ENCODE data around the gene KCNQ1.

KCNQ1 gene

DNA sequence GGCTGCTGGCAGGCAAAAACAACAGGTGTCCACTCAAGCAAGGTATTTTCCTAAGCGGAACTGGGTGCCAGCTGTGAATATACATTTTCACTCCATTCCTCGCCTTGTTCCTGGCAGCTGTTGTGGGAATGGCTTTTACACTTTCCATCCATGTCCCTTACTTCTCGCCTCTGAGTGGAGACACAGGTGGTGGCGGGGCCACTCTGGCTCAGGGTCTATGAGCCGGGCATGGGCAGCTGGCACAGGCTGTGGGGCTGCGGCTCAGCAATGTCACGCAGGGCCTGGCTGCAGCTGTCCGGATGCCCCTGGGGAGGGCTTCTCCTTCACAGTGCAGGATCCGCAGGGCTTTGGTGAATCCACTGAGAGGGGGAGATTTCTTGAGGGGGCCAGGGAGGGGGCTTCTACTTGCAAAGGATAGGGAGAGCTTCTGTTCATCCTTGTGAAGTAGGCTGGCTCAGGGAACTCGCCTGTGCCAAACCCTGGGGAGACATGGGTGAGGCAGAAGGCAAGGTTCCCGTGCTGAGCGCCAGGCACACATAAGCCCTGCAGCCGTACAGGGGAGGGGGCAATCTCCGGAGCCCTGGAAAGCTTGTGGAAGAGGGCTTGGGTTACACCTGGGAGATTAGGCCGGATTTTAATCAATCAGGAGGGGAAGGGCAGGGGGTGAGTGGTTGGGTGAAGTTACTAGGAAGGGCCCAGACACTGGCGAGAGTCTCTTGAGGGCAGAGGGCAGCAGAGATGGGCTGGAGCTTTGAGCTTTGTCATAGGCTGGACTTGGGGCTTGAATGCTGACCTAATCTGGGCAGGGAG, 209.3 kb downstream of the KCNQ1 start:
- Mint-ChIP-seq H3K27ac (no peak overlapping the region), H3K4me3 (no peak overlapping the region)

DNA sequence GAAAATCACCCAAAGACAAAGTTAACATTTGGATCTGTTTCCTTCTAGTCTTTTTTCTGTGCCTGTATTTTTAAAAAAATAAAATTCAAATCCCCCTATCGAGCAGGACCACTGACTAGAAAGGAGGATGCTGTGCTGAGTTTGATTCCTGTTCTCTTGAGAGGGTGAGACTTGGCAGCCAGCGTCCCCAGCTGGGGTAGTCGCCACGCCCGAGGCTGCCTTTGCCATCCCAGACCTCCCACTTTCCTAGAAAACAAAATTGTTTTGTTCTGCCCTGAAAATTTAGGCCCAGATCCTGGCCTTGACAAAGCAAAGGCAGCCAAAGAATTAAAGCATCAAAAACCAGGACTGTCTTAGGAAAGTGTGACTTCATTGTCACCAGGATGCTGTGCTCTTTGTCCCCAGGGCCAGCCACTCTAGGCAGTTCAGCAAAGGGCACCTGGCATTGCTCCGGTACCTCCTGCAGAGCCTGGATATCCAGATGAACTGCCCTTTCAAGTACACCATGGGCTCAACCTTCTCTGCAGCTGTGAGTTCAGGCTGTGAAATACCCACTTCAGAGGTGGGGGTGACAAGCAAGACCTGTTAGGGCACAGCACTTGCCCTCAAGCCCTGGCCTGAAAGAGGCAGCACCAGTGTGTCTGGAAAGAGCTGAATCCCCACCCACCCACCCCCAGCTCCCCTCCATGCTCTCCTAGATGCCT, 210.4 kb downstream of the KCNQ1 start:
- H3K4me1 Mint-ChIP-seq: peaks cover 5% of the 10 kb centered on the region
- H3K27ac Mint-ChIP-seq: no peak overlapping the region
- H3K9me3 Mint-ChIP-seq: peaks cover 6% of the 10 kb centered on the region
- no peaks in the 10 kb centered on the region for H3K36me3 Mint-ChIP-seq
- ATAC-seq: no peak
- H3K4me3 Mint-ChIP-seq: no peak overlapping the region
- DNase-seq (ENCODE audit: low spot score in 2 of 2): no peak

More for the DNA sequence above, 209.3 kb downstream of the KCNQ1 start:
- Mint-ChIP-seq H3K36me3 (no peaks in the 10 kb centered on the region), H3K9me3 (peaks cover 16% of the 10 kb centered on the region), H3K4me1 (peaks cover 5% of the 10 kb centered on the region)
- no peak for ATAC-seq
- DNase-seq (ENCODE audit: low spot score in 2 of 2): no peak

DNA sequence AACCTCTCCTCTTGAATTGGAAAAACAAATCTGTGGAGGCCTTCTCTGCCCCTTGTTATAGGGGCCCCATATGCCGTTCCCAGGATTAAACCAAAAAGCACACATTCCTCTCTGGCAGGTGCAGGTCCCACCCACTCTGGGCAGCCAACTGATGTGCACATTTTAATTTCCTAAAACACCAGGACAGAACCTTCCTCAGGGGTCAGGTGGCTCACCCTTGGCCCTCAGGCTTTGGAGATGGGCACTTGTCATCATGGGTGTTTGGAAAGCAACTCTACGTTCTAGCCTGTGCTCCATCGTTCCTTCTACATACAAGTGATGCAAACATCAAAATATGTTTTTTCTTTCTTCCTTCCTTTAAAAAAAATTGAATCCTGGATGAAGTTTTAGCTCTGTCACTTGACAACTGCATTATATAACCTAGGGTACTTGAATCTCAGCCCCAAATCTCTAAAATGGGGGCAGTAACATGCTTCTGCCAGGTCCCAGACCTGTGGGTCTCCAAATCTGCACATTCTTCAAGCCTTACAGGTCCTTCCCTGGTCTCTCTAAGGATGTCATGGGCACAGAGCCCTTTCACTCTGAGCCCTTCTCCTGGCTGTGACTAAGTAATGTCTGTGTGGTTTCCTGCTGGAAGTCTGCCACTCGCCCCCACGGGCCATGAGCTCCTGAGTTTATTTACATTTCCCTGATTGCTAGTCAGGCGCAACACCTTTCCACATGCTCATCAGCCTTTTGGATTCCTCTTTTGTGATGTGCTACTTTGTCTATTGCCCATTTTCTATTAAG, 211.2 kb downstream of the KCNQ1 start:
- H3K4me3 Mint-ChIP-seq: no peak overlapping the region
- peaks cover 3% of the 10 kb centered on the region for H3K9me3 Mint-ChIP-seq
- H3K4me1 Mint-ChIP-seq: peaks cover 5% of the 10 kb centered on the region
- DNase-seq (ENCODE audit: low spot score in 2 of 2) (no peak), ATAC-seq (no peak)
- no peak overlapping the region for H3K27ac Mint-ChIP-seq
- H3K36me3 Mint-ChIP-seq: no peaks in the 10 kb centered on the region

DNA sequence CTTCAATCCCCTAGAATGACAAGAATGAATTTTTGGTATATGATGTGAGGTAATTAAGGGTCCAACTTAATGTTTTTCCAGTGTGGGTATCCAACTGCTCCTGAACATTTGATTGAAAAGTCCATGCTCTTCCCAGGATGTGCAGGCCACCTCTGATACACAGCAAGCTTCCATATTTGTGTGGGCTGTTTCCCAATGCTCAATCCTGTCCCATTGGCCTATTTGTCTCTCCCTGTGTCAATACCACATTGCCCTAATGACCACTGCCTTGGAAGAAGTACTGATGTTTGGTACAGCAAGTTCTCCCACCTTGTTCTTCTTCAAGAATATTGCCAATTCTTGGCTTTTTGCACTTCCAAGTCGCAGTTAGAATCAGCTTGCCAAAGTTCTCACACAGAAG, 212.1 kb downstream of the KCNQ1 start:
- Mint-ChIP-seq H3K4me3 (no peak overlapping the region), H3K9me3 (peaks cover 4% of the 10 kb centered on the region), H3K27ac (no peak overlapping the region), H3K4me1 (peaks cover 5% of the 10 kb centered on the region), H3K36me3 (no peaks in the 10 kb centered on the region)
- ATAC-seq (no peak), DNase-seq (ENCODE audit: low spot score in 2 of 2) (no peak)

DNA sequence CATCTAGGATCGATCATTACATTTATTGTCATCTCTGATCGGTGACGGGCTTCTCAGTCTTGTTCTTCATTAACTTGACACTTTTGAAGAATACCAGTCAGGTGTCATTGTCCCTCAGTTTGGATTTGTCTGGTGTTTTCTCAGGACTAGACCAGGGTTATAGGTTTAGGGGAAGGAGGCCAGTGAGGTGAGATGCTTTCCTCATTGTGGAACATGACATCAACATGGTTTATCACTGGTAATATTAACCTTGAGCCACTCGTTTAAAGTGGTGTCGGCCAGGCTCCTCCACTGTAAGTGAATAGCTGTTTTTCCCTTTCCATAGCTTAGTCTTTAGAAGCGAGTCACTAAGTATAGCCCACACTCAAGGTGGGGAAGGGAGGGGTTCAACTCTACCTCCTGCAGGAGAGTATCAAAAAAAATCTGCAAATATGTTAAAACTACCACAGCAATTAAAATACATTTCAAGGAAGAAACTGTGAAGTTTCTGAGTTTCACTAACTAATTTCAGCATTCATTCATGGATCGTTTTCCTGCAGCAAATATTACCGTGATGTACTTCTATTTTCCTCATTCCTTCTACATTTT, 213.0 kb downstream of the KCNQ1 start:
- no peak for ATAC-seq
- H3K36me3 Mint-ChIP-seq: no peaks in the 10 kb centered on the region

DNA sequence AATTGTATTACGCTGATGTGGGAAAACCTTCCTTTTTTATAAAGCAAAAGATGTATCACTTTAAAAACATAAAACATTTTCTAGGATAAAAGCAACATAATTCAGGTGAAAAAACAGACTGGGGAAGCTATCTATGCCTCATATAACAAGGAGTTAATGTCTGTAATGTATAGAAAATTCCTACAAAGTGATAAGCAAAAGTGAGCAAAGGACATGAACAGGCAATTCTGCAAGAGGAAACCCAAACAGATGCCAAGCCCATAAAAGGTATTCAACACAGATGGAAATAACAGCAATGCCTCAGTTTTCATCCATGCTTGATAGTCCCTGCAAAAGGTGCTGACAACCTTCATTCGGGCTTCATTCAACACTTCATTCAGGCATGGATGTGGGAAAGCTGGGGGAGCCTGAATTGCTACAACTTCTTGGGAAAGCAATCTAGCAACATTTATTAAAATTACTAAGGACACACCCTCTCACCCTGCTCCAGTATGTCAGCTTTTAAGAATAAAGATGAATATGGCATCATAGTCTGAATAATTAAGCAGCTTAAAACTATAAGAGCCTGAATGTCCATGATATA, 215.6 kb downstream of the KCNQ1 start:
- peaks cover 4% of the 10 kb centered on the region for H3K9me3 Mint-ChIP-seq
- ATAC-seq (no peak), DNase-seq (ENCODE audit: low spot score in 2 of 2) (no peak)
- peaks cover 7% of the 10 kb centered on the region for H3K36me3 Mint-ChIP-seq
- H3K4me3 Mint-ChIP-seq: no peak overlapping the region
- peaks cover 5% of the 10 kb centered on the region for H3K4me1 Mint-ChIP-seq
- no peak overlapping the region for H3K27ac Mint-ChIP-seq

More for the DNA sequence above, 213.0 kb downstream of the KCNQ1 start:
- Mint-ChIP-seq H3K4me1 (peaks cover 5% of the 10 kb centered on the region), H3K4me3 (no peak overlapping the region), H3K9me3 (peaks cover 4% of the 10 kb centered on the region), H3K27ac (no peak overlapping the region)
- DNase-seq (ENCODE audit: low spot score in 2 of 2): no peak

DNA sequence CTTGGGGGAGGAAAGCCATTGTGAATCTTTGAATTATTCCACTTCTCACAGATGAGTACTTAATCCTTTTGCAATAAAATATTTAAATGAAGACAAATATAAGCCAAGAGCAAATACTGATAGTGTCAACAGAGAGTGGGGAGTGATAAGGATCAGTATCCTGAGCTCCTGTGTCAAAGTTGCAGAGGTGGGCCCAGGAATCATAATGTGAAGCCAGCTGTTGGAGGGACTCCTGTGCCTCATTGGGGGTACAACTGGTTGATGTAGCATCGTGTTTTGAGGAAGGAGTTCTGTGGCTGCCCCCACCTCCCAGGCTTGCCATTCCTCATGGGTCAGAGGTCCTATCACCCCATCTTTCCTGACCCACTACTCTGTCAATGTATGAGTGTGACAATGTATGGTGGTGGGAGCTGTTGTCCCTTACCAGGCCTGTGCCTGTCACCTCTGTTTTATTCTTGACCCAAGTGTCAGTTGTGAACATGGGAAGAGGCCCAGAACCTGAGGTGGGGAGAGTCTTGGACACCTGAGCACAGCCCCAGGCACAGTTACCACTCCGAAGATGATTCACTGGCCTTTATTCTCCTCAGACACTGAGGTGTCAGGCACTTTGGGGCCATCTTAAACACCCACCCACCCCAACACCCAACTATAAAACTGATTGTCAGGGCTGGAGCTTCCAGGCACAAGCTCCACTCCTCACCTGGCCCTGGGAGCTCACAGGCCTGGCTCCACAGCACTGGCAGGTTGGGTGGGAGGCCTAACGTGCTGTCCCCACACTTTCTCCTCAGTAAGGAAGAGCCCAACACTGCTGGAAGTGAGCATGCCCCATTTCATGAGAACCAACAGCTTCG, 216.6 kb downstream of the KCNQ1 start:
- DNase-seq (ENCODE audit: low spot score in 2 of 2): no peak
- H3K27ac Mint-ChIP-seq: no peak overlapping the region
- no peaks in the 10 kb centered on the region for H3K4me1 Mint-ChIP-seq
- peaks cover 7% of the 10 kb centered on the region for H3K36me3 Mint-ChIP-seq
- peaks cover 4% of the 10 kb centered on the region for H3K9me3 Mint-ChIP-seq
- no peak for ATAC-seq
- H3K4me3 Mint-ChIP-seq: no peak overlapping the region

DNA sequence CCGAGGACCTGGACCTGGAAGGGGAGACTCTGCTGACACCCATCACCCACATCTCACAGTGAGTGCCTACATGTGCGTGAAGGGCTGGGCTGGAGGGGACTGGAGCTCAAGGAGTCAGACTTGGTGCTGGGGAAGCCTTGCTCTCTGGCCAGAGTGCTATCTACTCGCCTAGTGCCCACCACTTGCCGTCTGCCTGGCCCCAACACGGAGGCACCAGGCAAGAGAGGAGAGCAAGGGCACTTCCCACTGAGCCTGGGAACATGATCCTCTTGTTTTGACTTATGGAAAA, 217.2 kb downstream of the KCNQ1 start:
- Mint-ChIP-seq H3K9me3 (peaks cover 4% of the 10 kb centered on the region), H3K4me3 (no peak overlapping the region), H3K4me1 (no peaks in the 10 kb centered on the region), H3K36me3 (peaks cover 7% of the 10 kb centered on the region), H3K27ac (no peak overlapping the region)
- no peak for DNase-seq (ENCODE audit: low spot score in 2 of 2)
- no peak for ATAC-seq

DNA sequence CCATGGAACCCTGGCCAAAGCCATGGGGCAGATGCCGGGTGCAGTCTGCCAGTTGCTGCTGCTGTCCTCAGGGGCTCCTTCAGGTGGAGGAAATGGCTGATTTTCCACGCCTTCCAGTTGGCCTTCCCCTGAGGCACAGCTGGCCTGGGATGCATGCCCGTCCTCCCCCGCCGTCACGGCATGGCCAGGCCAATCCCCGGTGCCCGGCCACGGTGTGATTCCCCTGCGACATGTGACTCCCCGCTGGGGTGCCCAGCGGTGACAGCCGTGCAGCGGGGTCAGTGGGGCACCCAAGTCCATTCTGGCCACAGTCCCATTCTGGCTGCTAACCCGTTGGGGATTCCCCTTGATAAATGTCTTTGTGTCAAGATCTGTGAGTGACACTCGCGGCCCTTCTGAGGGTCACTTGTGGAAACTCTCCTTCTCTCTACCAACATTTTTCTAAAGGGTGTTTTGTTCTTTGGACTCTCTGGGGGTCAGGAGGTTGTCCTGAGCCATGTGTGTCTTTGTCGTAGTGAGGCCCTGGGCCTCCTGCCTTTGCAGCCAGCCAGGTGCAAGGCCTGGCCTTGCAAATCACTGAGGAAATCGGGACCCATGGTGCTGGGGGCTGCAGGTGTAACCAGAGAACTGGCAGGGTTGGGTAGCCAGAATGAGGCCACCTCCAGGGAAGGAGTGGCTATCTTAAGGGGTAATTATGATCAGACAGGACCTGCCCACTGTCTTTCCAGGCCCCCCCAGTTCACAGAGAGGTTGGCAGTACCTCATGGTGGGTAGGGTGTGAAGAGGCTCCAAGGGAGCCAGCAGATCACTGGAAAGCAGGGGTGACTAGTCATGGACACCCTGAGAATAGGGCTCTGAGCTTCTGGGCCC, 217.9 kb downstream of the KCNQ1 start:
- Mint-ChIP-seq H3K4me3 (no peak overlapping the region), H3K4me1 (no peaks in the 10 kb centered on the region), H3K9me3 (peaks cover 4% of the 10 kb centered on the region), H3K36me3 (peaks cover 7% of the 10 kb centered on the region), H3K27ac (peak overlapping the region; percentile 37)
- DNase-seq (ENCODE audit: low spot score in 2 of 2): no peak
- ATAC-seq: no peak

DNA sequence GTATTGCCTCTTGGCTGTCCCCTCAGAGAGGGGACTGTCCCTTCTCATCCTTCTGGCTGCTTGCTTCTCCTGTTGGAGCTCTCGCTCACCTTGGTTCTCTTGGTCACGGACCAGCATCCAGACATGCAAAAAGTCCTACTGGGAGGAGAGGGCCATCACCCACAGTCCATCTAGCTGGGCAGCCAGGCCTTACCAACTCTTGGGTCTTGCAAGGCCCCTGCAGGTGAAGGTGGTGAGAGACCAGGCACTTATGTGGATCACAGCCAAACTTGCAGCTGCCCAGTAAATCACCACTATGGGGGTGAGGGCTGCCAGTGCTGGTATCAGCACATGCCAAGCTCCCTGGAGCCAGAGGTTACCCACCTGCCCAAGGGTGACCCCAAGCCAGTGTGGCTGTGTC, 218.7 kb downstream of the KCNQ1 start:
- H3K4me1 Mint-ChIP-seq: no peaks in the 10 kb centered on the region
- peaks cover 4% of the 10 kb centered on the region for H3K9me3 Mint-ChIP-seq
- no peak overlapping the region for H3K4me3 Mint-ChIP-seq
- peaks cover 7% of the 10 kb centered on the region for H3K36me3 Mint-ChIP-seq
- ATAC-seq (no peak), DNase-seq (ENCODE audit: low spot score in 2 of 2) (peak in 1 of 2 donors; percentile 0)
- no peak overlapping the region for H3K27ac Mint-ChIP-seq

DNA sequence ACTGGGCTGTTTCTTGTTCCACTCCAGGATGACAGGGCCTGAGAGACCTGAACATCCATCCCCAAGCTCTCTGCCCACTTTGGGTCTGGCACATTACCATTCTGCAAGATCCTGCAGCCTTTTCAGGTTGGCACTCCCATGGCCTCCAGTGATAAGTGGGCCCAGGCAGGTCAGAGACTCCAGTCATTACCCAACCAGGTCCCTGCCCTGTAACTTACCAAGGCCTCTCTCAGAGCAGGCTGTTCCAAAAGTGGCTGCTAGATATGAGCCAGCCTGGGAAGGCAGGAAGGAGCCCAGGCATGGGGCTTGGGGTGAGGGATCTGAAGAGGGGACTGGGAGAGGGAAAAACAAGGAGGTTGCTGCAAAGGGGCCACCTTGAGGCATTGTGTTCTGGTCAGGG, 219.1 kb downstream of the KCNQ1 start:
- Mint-ChIP-seq H3K27ac (no peak overlapping the region), H3K36me3 (peaks cover 7% of the 10 kb centered on the region)

DNA sequence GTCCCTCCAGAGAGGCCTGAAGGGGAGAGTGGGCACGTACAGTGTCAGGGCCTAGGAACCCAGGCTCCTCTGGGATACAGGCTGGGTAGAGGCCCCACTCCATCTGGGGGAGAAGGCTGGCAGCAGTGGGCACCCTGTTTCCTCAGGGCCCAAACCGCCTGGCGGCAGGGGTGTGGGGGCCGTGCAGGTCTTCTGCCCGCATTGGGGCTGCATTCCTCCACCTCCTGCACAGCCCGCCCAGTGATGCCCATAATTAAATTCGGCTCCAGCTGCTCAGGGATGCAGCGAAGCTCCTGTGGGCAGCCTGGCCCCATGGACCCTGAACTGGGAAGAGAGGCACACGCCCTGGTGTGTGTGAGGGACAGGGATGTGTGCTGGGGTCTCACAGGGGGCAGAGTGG, 219.6 kb downstream of the KCNQ1 start:
- peaks cover 4% of the 10 kb centered on the region for H3K9me3 Mint-ChIP-seq

More for the DNA sequence above, 219.1 kb downstream of the KCNQ1 start:
- DNase-seq (ENCODE audit: low spot score in 2 of 2) (peak in 1 of 2 donors; percentile 45), ATAC-seq (no peak)
- H3K4me1 Mint-ChIP-seq: no peaks in the 10 kb centered on the region
- peaks cover 4% of the 10 kb centered on the region for H3K9me3 Mint-ChIP-seq
- H3K4me3 Mint-ChIP-seq: no peak overlapping the region

DNA sequence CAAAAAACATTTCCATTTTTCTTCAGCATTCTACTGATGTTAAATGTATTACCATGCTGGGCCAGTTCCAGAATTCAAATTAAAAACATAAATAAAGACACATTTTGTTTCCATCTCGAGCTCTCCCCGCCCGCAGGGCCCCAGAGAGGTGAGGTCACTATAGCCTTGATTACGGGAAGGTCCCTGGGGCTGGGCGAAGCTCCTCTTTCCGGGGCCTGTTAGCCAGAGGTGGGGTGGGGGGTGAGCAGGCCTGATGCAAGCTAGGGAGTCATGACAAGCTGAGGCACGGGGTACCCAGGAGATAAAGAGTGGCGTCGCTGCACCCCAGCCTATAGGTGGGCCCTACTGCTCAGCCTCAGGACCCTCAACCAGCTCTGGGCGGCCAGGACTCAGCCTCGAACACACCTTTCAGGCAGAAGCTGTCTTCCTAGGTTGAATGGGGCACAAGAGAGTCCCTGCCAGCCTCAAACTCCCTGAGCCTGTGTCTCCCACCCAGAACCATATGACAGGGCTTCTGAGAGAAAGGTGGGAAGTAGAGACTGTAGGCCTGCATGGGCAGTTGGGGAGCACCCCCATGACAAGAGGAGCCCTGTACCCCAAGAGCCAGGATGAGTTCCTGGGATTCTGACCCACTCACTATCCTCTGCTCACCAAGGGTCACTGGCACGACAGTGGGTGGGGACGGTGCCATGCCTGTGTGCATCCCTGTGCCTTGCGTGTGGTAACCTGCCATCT, 220.2 kb downstream of the KCNQ1 start:
- DNase-seq (ENCODE audit: low spot score in 2 of 2) (peak in 1 of 2 donors; percentile 0), ATAC-seq (no peak)
- Mint-ChIP-seq H3K9me3 (peaks cover 4% of the 10 kb centered on the region), H3K4me1 (no peaks in the 10 kb centered on the region), H3K4me3 (no peak overlapping the region), H3K36me3 (peaks cover 7% of the 10 kb centered on the region), H3K27ac (no peak overlapping the region)

More for the DNA sequence above, 219.6 kb downstream of the KCNQ1 start:
- peak in 1 of 2 donors; percentile 0 for DNase-seq (ENCODE audit: low spot score in 2 of 2)
- peaks cover 7% of the 10 kb centered on the region for H3K36me3 Mint-ChIP-seq
- no peaks in the 10 kb centered on the region for H3K4me1 Mint-ChIP-seq
- H3K27ac Mint-ChIP-seq: no peak overlapping the region
- no peak for ATAC-seq
- no peak overlapping the region for H3K4me3 Mint-ChIP-seq
